GM12878 (cell line): ENCODE results near the gene NBR1. TPM values are rescaled to one million over a fixed set of nuclear protein-coding genes. Genes with fewer than 3 reads are reported as not detected.
A peak's percentile ranks its signal among the peaks of the same experiment; 100 is the strongest.

ENCODE experiments used
- ATAC-seq: fragments of 200-7000 bp; cut with Tn5 transposase; 3 replicates; pipeline ENCODE4 v1.9.1; 2020; ENCODE audit warnings: mild to moderate bottlenecking, moderate library complexity
- Bru-seq: library from RNA; stranded (reverse); fragments of 400-500 nt; gene quantifications from one replicate; lab custom pipeline; 2021; lab: Mats Ljungman, UMichigan
- BruChase-seq, 2 experiments: library from RNA; stranded (reverse); fragments of 400-500 nt; gene quantifications; one replicate each; lab custom pipeline; 2021; lab: Mats Ljungman, UMichigan
- BruUV-seq: library from RNA; stranded (reverse); fragments of 400-500 nt; replicated peaks from 2 replicates; lab custom pipeline; 2021; lab: Mats Ljungman, UMichigan
- CTCF ChIA-PET: fragments of 300-600 bp; sonication (Branson Sonifier 250); formaldehyde crosslinking; extraction: SDS; loops from one replicate; lab custom pipeline; 2021; ENCODE audit warnings: inconsistent platforms; lab: Yijun Ruan, JAX
- POLR2A ChIA-PET: fragments of 350-600 bp; formaldehyde crosslinking; extraction: SDS; loops from one replicate; lab custom pipeline; 2021; ENCODE audit warnings: inconsistent platforms; lab: Charles Lee
- RAD21 ChIA-PET: fragments of 300-600 bp; sonication (Branson Sonifier 250); formaldehyde crosslinking; loops from one replicate; lab custom pipeline; 2023; ENCODE audit warnings: antibody characterized with exemption; ENCODE audit not compliant: unreplicated experiment; lab: Charles Lee
- SMC1A ChIA-PET: fragments of 300-600 bp; sonication (Branson Sonifier 250); formaldehyde crosslinking; loops from one replicate; lab custom pipeline; 2023; ENCODE audit not compliant: unreplicated experiment, uncharacterized antibody; lab: Charles Lee
- DNase-seq: peaks from one replicate; pipeline ENCODE4 v3.0.0-alpha.2; 2011; ENCODE audit warnings: low read depth, low spot score
- FAIRE-seq: peaks from 3 replicates; lab custom pipeline; 2011; peaks lifted over from hg19 to GRCh38; lab: Jason Lieb, UNC
- H2AFZ ChIP-seq: 2 replicates; pipeline ENCODE4 v1.6.0; 2011; ENCODE audit warnings: low read depth, low read length, control low read depth; ENCODE audit not compliant: control insufficient read depth
- H3K27ac ChIP-seq: 2 replicates; pipeline ENCODE4 v1.5.1; 2011; ENCODE audit warnings: control low read depth; ENCODE audit not compliant: control insufficient read depth, insufficient read depth
- H3K27me3 ChIP-seq, 2 experiments: replicated peaks in 1 of 2; 2 replicates each; pipeline versions ENCODE4 v1.6.0 to v1.6.1; 2011; ENCODE audit warnings: low read length in 1 of 2; ENCODE audit not compliant: control insufficient read depth in 2 of 2, insufficient read depth in 2 of 2
- H3K36me3 ChIP-seq, 2 experiments: 2 replicates each; pipeline ENCODE4 v1.5.1; 2011; ENCODE audit warnings: low read length in 1 of 2; ENCODE audit not compliant: control insufficient read depth in 2 of 2, insufficient read depth in 2 of 2
- H3K4me1 ChIP-seq: 2 replicates; pipeline ENCODE4 v1.6.1; 2011; ENCODE audit warnings: mild to moderate bottlenecking, low read length, moderate library complexity, mixed read lengths; ENCODE audit not compliant: control insufficient read depth, insufficient read depth
- H3K4me2 ChIP-seq: 2 replicates; pipeline ENCODE4 v1.6.0; 2011; ENCODE audit warnings: control low read depth; ENCODE audit not compliant: control insufficient read depth, insufficient read depth
- H3K4me3 ChIP-seq: fragments of 200-600 bp; sonication (generic); 2 replicates; pipeline ENCODE4 v1.5.1; 2016
- H3K79me2 ChIP-seq: 2 replicates; pipeline ENCODE4 v1.6.0; 2011; ENCODE audit warnings: low read length; ENCODE audit not compliant: control insufficient read depth, insufficient read depth
- H3K9ac ChIP-seq: 2 replicates; pipeline ENCODE4 v1.8.0; 2011; ENCODE audit warnings: low read length, control low read depth, mixed read lengths; ENCODE audit not compliant: control insufficient read depth, insufficient read depth
- H3K9me3 ChIP-seq: replicated peaks from 3 replicates; pipeline ENCODE4 v1.5.1; 2011; ENCODE audit warnings: mild to moderate bottlenecking, low read length; ENCODE audit not compliant: control insufficient read depth, insufficient read depth
- H4K20me1 ChIP-seq: 2 replicates; pipeline ENCODE4 v1.6.0; 2011; ENCODE audit not compliant: control insufficient read depth, insufficient read depth
- ASH2L ChIP-seq: fragments of 300-600, 200-600 bp; sonication (generic); IDR thresholded peaks from 2 replicates; pipeline ENCODE4 v1.6.1; 2017; ENCODE audit warnings: low read depth, mild to moderate bottlenecking, borderline replicate concordance
- BACH1 ChIP-seq: fragments of 450-650 bp; IDR thresholded peaks from 2 replicates; pipeline ENCODE4 v1.6.1; 2017; ENCODE audit warnings: mild to moderate bottlenecking, borderline replicate concordance
- CHD4 ChIP-seq: fragments of 200-600 bp; sonication (generic); IDR thresholded peaks from 2 replicates; pipeline ENCODE4 v1.6.1; 2016; ENCODE audit warnings: mild to moderate bottlenecking
- IKZF2 ChIP-seq, 2 experiments: fragments of 450-650 bp; IDR thresholded peaks; 2 replicates each; pipeline ENCODE4 v1.6.1; 2017; ENCODE audit warnings: mild to moderate bottlenecking in 2 of 2, moderate library complexity in 2 of 2
- WGBS: methylation state at CpG from one replicate; pipeline ENCODE4 v1.1.6; 2016; ENCODE audit warnings: low lambda C conversion rate; ENCODE audit not compliant: insufficient replicate concordance, insufficient coverage; ENCODE audit errors: missing lambda C conversion rate; 5-methylcytosine and 5-hydroxymethylcytosine counted together
- in situ Hi-C: fragments of 300-500 bp; cut with MboI; formaldehyde crosslinking; loops from 9 replicates; pipeline ENCODE4 v1.14.3; 2018; ENCODE audit warnings: mixed read lengths
- intact Hi-C: fragments of 100-400 bp; cut with micrococcal nuclease; formaldehyde crosslinking; loops from one replicate; pipeline ENCODE4 v1.14.2; 2022; ENCODE audit not compliant: unreplicated experiment
- long read RNA-seq, 2 experiments: library from polyadenylated mRNA; unstranded; transcript quantifications; one replicate each; pipeline ENCODE4 v2.0.0, GENCODE V29; 2019 to 2020
- polyA minus RNA-seq, 3 experiments: library from RNA; depleted of rRNA, polyadenylated mRNA; stranded (reverse); fragments of >200 nt; gene quantifications; 2 replicates each; pipeline ENCODE4 v1.2.3, GENCODE V29; 2011
- polyA plus RNA-seq, 11 experiments: library from polyadenylated mRNA; depleted of rRNA in 4 of 11; unstranded in 6 of 11; stranded (reverse) in 5 of 11; fragments of >200 nt; fragmentation: Nextera tagmentation in 4 of 11; fragmentation: Illumina TruSeq in 1 of 11; extraction: Ambion mirVana in 4 of 11; extraction: Trizol in 1 of 11; gene quantifications; 1 replicate in 1 of 11; 2 replicates in 10 of 11; pipeline versions ENCODE4 v1.2.1 to v1.2.3, GENCODE V29; 2011 to 2016; ENCODE audit warnings: inconsistent platforms in 2 of 11, missing spikeins in 2 of 11, low read depth in 1 of 11
- total RNA-seq, 4 experiments: library from RNA; depleted of rRNA in 3 of 4; stranded (reverse); fragments of >200 nt in 3 of 4; fragmentation: Illumina TruSeq in 1 of 4; extraction: Trizol in 1 of 4; gene quantifications; 2 replicates each; pipeline versions ENCODE4 v1.2.1 to v1.2.3, GENCODE V29; 2013 to 2021
- TF ChIP-seq, protein P1 (sequence below), 3 experiments: IDR thresholded peaks in 2 of 3; conservative IDR thresholded peaks in 1 of 3; 2 replicates each; pipeline ENCODE4 v1.5.1; 2011; ENCODE audit warnings: low read depth in 3 of 3, low read length in 3 of 3, mild to moderate bottlenecking in 3 of 3, control low read depth in 2 of 3, moderate library complexity in 2 of 3, inconsistent platforms in 1 of 3, mixed read lengths in 1 of 3; ENCODE audit not compliant: control insufficient read depth in 2 of 3, insufficient read depth in 1 of 3; ENCODE audit errors: extremely low read depth in 1 of 3
- TF ChIP-seq, protein P2 (sequence below): fragments of 450-650 bp; IDR thresholded peaks from 2 replicates; pipeline ENCODE4 v1.6.1; 2014; ENCODE audit warnings: mild to moderate bottlenecking

NBR1 gene, protein sequence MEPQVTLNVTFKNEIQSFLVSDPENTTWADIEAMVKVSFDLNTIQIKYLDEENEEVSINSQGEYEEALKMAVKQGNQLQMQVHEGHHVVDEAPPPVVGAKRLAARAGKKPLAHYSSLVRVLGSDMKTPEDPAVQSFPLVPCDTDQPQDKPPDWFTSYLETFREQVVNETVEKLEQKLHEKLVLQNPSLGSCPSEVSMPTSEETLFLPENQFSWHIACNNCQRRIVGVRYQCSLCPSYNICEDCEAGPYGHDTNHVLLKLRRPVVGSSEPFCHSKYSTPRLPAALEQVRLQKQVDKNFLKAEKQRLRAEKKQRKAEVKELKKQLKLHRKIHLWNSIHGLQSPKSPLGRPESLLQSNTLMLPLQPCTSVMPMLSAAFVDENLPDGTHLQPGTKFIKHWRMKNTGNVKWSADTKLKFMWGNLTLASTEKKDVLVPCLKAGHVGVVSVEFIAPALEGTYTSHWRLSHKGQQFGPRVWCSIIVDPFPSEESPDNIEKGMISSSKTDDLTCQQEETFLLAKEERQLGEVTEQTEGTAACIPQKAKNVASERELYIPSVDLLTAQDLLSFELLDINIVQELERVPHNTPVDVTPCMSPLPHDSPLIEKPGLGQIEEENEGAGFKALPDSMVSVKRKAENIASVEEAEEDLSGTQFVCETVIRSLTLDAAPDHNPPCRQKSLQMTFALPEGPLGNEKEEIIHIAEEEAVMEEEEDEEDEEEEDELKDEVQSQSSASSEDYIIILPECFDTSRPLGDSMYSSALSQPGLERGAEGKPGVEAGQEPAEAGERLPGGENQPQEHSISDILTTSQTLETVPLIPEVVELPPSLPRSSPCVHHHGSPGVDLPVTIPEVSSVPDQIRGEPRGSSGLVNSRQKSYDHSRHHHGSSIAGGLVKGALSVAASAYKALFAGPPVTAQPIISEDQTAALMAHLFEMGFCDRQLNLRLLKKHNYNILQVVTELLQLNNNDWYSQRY
- 56.0 and 62.9 TPM in 2 replicates for total RNA-seq (2013; cell fraction: nucleolus; rRNA removed)
- total RNA-seq (2014; rRNA removed) (27.2 and 27.7 TPM in 2 replicates), total RNA-seq (2014; rRNA removed; fragmentation: Illumina TruSeq; extraction: Trizol) (29.9 and 32.9 TPM in 2 replicates), total RNA-seq (2021) (26.9 and 29.2 TPM in 2 replicates), polyA plus RNA-seq (2011; rRNA removed) (55.2 and 57.9 TPM in 2 replicates), polyA plus RNA-seq (2014; fragmentation: Illumina TruSeq; extraction: Trizol) (33.7 and 42.5 TPM in 2 replicates), polyA plus RNA-seq (2014; fragmentation: Nextera tagmentation; extraction: Ambion mirVana) (1 to 10 TPM; 3.5 to 6.2 TPM), polyA plus RNA-seq (2014; rRNA removed) (16.8 and 19.7 TPM in 2 replicates), polyA plus RNA-seq (2016; fragmentation: Nextera tagmentation; extraction: Ambion mirVana) (10 to 100 TPM; 29.3 to 30.2 TPM), polyA minus RNA-seq (2011; rRNA and poly(A)+ RNA removed) (83.7 and 92.1 TPM in 2 replicates), Bru-seq, nascent RNA (percentile 78 among the genes with signal in this experiment), BruChase-seq, experiment 1, labeled RNA remaining after a 6-hour chase (percentile 80 among the genes with signal in this experiment), BruChase-seq, experiment 2, labeled RNA remaining after a 2-hour chase (percentile 81 among the genes with signal in this experiment)
- polyA plus RNA-seq (2011; ENCODE audit: low read depth): 19.3 TPM
- polyA plus RNA-seq (2011; cell fraction: cytosol; rRNA removed): 34.9 and 35.5 TPM in 2 replicates
- polyA plus RNA-seq (2011; cell fraction: nucleus; rRNA removed): 23.2 and 28.4 TPM in 2 replicates
- polyA plus RNA-seq (2012): 22.2 and 28.9 TPM in 2 replicates
- 21.0 and 24.5 TPM in 2 replicates for polyA minus RNA-seq (2011; cell fraction: cytosol; rRNA and poly(A)+ RNA removed)
- polyA minus RNA-seq (2011; cell fraction: nucleus; rRNA and poly(A)+ RNA removed): 22.2 and 22.6 TPM in 2 replicates
- long read RNA-seq, experiment 1, partial matches to known transcripts: 1 of 5 reads
- long read RNA-seq, experiment 1, other reads (novel, unspliced or antisense): 4 of 5 reads
- long read RNA-seq, experiment 2, partial matches to known transcripts: 18 of 79 reads
- long read RNA-seq, experiment 2, other reads (novel, unspliced or antisense): 58 of 79 reads

DNA sequence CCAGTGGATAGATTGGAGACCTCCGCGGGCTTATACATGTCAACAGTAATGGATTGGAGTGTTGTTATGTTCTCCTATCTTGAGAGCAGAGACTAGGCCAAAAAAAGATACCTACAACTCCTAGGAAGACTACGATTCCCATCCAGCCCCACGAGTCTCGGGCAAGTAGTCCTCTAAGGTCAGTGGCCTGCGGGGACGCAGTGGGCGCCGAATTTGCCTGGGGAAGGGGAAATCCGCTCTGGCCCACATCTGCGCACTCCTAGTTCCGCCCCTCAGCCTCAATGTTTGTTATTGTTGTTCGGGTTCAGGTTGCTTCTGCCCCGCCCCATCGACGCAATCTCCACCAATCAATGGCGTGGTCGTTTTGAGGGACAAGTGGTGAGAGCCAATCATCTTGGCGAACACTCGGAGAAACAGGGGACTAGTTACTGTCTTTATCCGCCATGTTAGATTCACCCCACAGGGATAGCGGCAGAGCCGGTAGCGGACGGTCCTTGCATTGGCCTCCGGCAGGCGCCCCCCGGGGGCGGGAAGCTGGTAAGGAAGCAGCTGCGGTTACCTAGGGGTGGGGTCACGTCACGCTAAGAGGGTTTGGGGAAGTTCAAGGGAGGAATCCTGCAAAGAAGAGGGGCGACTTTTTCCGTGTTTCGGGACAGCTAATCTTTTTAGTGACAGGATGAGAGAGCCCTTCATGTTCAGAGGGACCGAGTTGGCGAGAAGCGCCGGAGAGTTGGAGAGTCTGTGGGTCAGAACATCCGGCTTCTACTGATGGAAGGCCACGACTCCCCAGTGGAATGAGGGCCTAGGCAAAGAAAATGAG is at the start of gene NBR1:
TSS of gene NBR1 (plus strand) at position 449 of the 820 bp plus-strand sequence. CDS start 4,586 bp downstream, outside the sequence.
- Histone ChIP-seq H3K27me3 (no peaks in the 10 kb centered on the region), H4K20me1 (no peaks in the 10 kb centered on the region), H3K36me3 (no peaks in the 10 kb centered on the region), H3K9me3 (no peaks in the 10 kb centered on the region), H3K27ac (peak within 1 kb of the TSS; percentile 96), H2AFZ (peak within 1 kb of the TSS; percentile 96), H3K4me1 (no peaks in the 10 kb centered on the region), H3K9ac (peak within 1 kb of the TSS; percentile 93), H3K79me2 (peaks cover 30% of the 10 kb centered on the region), H3K4me2 (peak within 1 kb of the TSS; percentile 99), H3K4me3 (peak within 1 kb of the TSS; percentile 78)
- SMC1A ChIA-PET: interaction anchor here (1.1 to 1.7 kb wide), 7 partner anchors 42 to 164 kb away, joined by 4 to 10 read pairs (median 5); partner anchors contain the start of gene IFI35
- DNase-seq (peak; percentile 100), ATAC-seq (peak; percentile 88), FAIRE-seq (peak; percentile 95)
- in situ Hi-C loops (loop anchor here (5.0 kb wide), 1 partner anchor 36 kb away; no protein-coding TSS in a partner anchor), intact Hi-C loops (loop anchor here (1.0 kb wide), 1 partner anchor 46 kb away; the partner anchor contains the start of gene BRCA1)
- no TSS peak for BruUV-seq
- RAD21 ChIA-PET: interaction anchor here (0.5 to 1.9 kb wide), 3 partner anchors 41 to 144 kb away, joined by 3 to 15 read pairs (median 8); partner anchors contain the start of gene TMEM106A
- WGBS: under 1% methylated on average over 41 of the region's 41 CpGs
- CTCF ChIA-PET: interaction anchor here (0.6 to 2.0 kb wide), 5 partner anchors 40 to 173 kb away, joined by 3 to 9 read pairs (median 4); partner anchors contain the start of genes RPL27 and TMEM106A
- POLR2A ChIA-PET: interaction anchor here (0.5 to 1.7 kb wide), 6 partner anchors 41 to 494 kb away, joined by 3 to 17 read pairs (median 5); partner anchors contain the start of genes BRCA1, PLEKHH3 and TMEM106A
- TF ChIP-seq ASH2L (no peak), IKZF2 (IDR thresholded peaks at IDR 0.05) (peak; percentile 74 to 83), BACH1 (no peak), CHD4 (no peak)
- TF ChIP-seq, protein P1, sequence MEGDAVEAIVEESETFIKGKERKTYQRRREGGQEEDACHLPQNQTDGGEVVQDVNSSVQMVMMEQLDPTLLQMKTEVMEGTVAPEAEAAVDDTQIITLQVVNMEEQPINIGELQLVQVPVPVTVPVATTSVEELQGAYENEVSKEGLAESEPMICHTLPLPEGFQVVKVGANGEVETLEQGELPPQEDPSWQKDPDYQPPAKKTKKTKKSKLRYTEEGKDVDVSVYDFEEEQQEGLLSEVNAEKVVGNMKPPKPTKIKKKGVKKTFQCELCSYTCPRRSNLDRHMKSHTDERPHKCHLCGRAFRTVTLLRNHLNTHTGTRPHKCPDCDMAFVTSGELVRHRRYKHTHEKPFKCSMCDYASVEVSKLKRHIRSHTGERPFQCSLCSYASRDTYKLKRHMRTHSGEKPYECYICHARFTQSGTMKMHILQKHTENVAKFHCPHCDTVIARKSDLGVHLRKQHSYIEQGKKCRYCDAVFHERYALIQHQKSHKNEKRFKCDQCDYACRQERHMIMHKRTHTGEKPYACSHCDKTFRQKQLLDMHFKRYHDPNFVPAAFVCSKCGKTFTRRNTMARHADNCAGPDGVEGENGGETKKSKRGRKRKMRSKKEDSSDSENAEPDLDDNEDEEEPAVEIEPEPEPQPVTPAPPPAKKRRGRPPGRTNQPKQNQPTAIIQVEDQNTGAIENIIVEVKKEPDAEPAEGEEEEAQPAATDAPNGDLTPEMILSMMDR (IDR thresholded peaks at IDR 0.05 in 2 of 3, conservative IDR thresholded peaks at IDR 0.05 in 1 of 3; ENCODE audit: control insufficient read depth in 2 of 3, extremely low read depth in 1 of 3, insufficient read depth in 1 of 3, low read depth in 3 of 3, low read length in 3 of 3): peak in 2 of 3 experiments; percentile 21 to 27; a peak in 2 of 6 replicates
- TF ChIP-seq, protein P2, sequence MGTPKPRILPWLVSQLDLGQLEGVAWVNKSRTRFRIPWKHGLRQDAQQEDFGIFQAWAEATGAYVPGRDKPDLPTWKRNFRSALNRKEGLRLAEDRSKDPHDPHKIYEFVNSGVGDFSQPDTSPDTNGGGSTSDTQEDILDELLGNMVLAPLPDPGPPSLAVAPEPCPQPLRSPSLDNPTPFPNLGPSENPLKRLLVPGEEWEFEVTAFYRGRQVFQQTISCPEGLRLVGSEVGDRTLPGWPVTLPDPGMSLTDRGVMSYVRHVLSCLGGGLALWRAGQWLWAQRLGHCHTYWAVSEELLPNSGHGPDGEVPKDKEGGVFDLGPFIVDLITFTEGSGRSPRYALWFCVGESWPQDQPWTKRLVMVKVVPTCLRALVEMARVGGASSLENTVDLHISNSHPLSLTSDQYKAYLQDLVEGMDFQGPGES: peak; percentile 80
